Breast epithelium (tissue), 3 donors: ENCODE measurements around the gene IGF1R.

Source experiments
- POLR2A ChIP-seq: fragments of 450-650 bp; IDR thresholded peaks from one replicate; pipeline ENCODE4 v1.6.1; 2016; ENCODE audit warnings: antibody characterized with exemption, mild to moderate bottlenecking, moderate library complexity
- POLR2AphosphoS5 ChIP-seq, 3 donors: sonication (generic); formaldehyde crosslinking; IDR thresholded peaks; one replicate each; pipeline ENCODE4 v1.6.1; 2017; ENCODE audit warnings: antibody characterized with exemption in 3 of 3
- TF ChIP-seq, protein P1 (sequence below), 3 donors: fragments of 450-650 bp; IDR thresholded peaks; one replicate each; pipeline ENCODE4 v1.5.1; 2016 to 2017; ENCODE audit warnings: antibody characterized with exemption in 3 of 3, mild to moderate bottlenecking in 3 of 3, moderate library complexity in 3 of 3

DNA sequence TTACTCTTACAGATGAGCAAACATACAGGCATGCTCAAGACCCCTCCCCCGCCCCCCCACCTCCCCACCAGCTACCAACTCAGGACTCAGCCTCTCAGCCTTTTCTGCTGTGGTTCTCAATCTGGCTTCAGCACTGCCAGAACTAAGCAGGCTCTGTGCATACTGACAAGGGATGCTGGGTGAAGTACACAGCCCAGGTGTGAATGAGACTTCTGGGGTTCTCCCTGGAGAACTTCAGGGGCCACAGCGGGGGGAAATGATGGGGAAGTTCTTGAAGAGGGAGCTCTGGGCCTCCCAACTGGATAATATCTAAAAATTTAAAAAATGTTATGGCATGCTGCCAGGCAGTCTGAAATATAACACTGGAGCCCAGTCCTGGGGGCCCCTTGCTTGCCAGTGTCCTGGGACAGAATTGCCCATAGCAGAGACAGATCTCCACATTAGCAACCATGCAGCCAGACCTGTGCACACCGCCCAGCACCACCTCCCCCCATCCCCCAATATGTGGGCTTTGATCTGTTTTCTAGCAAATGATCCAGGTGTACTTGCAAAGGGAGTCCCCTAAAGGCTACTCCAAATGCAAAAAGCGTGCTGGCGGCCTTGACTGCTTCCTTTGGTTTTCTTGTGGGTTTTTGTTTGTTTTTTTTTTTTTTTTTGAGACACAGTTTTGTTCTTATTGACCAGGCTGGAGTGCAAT is 317.9 kb downstream of the IGF1R start:
- TF ChIP-seq, protein P1, sequence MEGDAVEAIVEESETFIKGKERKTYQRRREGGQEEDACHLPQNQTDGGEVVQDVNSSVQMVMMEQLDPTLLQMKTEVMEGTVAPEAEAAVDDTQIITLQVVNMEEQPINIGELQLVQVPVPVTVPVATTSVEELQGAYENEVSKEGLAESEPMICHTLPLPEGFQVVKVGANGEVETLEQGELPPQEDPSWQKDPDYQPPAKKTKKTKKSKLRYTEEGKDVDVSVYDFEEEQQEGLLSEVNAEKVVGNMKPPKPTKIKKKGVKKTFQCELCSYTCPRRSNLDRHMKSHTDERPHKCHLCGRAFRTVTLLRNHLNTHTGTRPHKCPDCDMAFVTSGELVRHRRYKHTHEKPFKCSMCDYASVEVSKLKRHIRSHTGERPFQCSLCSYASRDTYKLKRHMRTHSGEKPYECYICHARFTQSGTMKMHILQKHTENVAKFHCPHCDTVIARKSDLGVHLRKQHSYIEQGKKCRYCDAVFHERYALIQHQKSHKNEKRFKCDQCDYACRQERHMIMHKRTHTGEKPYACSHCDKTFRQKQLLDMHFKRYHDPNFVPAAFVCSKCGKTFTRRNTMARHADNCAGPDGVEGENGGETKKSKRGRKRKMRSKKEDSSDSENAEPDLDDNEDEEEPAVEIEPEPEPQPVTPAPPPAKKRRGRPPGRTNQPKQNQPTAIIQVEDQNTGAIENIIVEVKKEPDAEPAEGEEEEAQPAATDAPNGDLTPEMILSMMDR (IDR thresholded peaks at IDR 0.05): no peak
- no peak for TF ChIP-seq POLR2AphosphoS5 (IDR thresholded peaks at IDR 0.05)
- no peak for TF ChIP-seq POLR2A
